HG02870 (cell line): ENCODE measurements around the gene VAT1L.

ENCODE experiments used
- ATAC-seq: cut with Tn5 transposase; IDR thresholded peaks from one replicate; pipeline ENCODE4 v1.9.1; 2021; ENCODE audit warnings: mild to moderate bottlenecking, moderate library complexity; ENCODE audit not compliant: unreplicated experiment

Gene VAT1L, protein sequence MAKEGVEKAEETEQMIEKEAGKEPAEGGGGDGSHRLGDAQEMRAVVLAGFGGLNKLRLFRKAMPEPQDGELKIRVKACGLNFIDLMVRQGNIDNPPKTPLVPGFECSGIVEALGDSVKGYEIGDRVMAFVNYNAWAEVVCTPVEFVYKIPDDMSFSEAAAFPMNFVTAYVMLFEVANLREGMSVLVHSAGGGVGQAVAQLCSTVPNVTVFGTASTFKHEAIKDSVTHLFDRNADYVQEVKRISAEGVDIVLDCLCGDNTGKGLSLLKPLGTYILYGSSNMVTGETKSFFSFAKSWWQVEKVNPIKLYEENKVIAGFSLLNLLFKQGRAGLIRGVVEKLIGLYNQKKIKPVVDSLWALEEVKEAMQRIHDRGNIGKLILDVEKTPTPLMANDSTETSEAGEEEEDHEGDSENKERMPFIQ

DNA sequence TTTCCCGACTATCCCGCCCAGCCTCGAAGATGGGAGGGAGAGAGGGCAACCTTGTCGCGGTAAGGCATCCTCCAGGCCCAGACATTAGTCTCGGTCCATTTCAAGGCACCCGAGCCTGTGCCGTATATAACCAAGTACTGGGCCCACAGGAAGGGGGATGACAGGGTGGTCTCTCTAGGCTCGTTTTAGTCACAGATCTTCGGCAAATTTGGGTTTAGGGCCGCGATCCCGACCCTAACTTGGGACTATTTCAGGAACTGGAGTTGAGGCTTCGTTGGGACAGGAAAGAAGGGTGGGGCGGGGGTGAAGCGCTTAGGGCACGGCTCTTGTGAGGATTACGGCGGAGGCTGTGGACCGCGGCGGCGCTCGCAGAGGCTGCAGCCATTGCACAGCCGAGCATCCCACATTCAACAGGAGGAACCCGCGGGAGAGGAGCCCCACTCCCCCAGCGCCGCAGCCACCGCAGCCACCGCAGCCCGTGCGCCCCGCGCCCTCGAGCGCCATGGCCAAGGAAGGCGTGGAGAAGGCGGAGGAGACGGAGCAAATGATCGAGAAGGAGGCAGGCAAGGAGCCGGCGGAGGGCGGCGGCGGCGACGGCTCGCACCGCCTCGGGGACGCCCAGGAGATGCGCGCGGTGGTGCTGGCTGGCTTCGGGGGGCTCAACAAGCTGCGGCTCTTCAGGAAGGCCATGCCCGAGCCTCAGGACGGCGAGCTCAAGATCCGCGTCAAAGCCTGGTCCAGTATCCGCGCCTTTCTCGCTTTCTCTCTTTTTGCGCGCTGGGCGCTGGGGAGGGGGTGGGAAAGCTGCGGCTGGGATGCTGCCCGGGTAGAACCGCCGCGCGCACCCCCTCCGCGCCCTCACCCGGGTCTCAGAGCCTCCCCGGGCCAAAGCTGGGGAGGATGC lies at the start of gene VAT1L:
TSS of gene VAT1L (plus strand) at position 384 of the 904 bp plus-strand sequence. CDS start at position 503, 119 bp downstream.
- ATAC-seq = no peak

DNA sequence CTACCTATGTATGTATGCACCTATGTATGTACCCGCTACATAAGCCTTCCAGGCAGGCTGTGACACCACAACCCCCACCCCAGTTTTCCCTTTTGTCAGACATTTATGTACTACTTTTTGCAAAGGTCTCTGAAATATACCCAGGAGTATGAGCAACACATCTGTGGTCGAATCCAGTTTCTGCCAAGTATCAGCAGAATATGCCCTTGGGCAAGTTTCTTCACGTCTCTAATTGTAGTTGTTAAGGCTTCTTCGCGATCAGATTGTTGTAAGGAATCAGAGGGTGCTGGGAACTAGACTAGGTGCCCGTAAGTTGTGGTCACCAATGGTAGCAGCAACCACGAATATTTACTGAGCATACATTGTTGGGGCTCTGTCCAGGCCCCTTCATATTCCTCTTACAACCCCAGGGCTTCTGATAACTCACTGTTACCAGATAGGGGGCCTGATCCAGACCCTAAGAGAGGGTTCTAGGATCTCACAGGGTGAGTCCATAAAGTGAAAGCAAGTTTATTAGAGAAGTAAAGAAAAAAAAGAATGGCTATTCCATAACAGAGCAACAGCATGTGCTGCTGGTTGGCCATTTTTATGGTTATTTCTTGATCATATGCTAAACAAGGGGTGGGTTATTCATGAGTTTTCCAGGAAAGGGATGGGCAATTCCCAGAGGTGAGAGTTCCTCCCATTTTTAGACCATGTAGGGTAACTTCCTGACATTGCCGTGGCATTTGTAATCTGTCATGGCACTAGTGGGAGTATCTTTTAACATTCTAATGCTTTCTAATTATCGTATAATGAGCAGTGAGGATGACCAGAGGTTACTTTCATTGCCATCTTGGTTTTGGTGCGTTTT lies 49.4 kb upstream of the VAT1L start:
- no peak for ATAC-seq

DNA sequence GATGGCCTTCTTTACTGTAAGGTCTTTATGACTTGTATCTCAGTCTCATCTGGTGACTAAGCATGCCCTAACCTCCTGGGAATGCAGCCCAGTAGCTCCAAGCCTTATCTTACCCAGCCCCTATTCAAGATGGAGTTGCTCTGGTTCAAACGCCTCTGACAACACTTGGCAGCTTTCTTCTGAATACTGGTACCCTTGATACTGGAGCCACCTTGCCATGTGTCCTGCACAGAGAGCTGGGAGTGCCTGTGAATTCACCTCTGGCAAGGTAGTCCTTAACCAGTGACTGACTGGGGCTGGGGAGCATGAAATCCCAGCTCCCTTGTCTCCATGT lies 48.8 kb upstream of the VAT1L start:
- no peak for ATAC-seq

DNA sequence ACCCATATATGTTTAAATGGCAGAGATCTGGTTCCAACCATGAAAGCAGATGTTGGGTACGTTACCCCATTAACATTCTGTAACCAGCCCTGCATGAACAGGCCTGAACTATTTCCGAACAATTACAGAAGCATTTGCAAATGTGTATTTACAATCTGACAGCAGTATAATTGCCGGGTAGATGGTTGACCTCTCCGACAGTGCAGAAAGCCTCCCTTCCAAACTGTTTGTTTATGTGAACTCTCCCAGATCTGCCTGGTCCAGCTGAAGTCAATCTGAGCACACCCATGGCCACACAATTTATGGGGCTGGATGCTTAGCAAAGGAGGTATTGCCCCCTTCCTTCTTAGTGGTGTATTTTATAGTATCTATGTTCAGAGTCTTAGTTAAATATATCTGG lies 44.2 kb upstream of the VAT1L start:
- ATAC-seq = no peak

DNA sequence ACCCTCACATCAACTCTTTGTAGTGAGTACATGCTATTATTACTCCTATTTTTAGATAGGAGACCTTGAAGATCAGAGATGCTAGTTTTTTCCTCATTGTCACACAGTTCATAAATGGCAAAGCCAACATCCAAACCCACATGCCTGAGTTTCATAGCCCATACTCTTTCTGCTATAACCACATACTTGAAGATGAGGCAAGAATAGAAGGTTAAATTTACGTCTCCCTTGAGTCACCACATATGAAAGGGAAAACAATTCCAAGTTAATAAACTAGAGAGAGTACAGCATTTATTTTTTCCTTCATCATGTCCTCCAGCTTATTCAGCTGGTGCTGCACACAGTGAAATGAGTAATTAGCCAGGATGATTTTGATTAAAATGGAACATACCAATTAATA lies 42.4 kb upstream of the VAT1L start:
- ATAC-seq = no peak

DNA sequence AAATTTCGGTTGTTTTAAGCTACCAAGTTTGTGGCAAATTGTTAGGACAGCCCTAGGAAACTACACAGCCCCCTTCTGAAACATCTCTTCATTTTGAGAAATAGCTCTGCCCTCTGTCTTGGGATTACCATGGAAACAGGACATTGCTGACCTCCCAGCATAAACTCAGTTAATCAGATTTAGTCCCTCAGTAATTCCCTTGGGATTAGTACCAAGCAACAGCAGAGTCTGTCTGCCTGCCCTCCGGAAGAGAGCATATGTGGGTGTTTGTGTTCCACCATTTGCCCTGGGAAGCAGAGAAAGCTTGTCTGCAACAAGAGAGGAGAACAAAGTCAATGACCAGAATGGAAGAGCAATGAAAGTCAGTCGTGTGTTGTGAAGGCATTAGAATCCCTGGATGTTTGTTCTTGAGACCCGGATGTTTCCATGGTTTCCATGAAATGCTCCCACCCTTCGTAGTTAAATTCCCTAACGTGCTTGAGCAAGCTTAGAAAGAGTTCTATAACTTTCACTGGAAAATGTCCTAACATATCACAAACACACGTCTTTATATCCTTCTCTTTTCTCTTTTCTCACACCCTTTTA lies 39.9 kb upstream of the VAT1L start:
- ATAC-seq = no peak

DNA sequence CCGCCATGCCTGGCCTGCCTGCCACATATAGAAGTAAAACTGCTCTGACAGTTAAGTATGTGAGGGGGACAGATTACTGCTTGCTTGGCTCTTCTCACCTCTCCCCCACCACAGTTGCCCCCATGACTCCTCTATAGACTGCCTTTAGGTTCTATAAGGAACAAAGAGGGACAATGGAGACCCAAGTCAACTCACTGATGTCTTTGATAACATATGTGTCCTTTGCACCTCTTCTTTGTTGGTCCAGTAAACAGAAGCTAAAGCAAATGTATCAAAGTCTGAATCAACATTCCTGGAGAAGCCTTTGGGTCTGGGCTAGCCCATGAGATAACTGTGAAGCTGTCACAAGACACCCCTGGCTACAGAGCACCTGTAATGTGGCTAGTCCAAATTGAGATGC lies 38.9 kb upstream of the VAT1L start:
- no peak for ATAC-seq

DNA sequence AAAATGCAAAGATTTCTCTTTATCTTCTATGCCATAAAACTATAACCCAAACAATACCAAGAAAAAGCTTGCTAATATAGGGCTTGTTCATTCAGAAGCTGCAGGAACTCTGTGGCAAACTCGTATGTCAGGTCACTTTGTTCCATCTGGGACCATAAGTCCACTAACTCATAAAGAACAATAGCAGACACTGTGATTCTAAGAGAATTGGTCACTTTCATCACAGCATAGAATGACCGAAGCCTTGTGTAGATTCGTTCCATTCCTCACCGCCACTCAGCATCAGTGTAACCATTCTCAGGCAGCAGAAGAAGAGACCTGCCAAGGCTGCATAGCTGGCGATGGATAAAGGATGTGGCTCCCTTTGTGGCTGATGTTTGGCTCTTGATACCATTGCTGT lies 30.3 kb upstream of the VAT1L start:
- no peak for ATAC-seq

DNA sequence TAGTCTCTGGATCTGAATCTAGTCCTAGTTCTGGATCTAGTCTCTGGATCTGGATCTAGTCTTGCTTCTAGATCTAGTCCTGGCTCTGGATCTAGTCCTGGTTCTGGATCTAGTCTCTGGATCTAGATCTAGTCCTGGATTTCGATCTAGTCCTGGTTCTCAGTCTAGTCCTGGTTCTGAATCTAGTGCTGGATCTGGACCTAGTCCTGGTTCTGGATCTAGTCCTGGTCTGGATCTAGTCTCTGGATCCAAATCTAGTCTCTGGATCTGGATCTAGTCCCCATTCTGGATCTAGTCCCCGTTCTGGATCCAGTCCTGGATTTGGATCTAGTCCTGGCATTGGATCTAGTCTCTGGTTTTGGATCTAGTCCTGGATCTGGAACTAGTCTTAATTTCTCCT lies 29.9 kb upstream of the VAT1L start:
- no peak for ATAC-seq

DNA sequence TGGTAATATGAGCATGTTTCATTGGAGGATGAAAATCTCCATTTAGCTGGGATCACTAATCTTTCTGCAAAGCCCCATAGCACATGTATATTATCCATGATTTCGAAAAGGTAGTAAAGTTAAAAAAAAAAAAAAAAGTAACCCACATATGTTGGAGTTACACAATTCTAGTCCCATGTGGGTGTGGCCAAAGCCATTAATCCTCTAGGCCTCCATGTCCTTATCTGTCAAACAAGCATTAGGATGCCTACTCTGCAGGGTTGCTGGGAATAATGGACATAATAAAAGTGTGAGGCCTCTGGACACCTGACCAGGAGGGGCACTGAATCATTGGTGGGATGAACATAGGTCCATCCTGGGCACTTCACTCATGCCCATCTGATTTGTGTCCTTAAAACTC lies 29.2 kb upstream of the VAT1L start:
- no peak for ATAC-seq

DNA sequence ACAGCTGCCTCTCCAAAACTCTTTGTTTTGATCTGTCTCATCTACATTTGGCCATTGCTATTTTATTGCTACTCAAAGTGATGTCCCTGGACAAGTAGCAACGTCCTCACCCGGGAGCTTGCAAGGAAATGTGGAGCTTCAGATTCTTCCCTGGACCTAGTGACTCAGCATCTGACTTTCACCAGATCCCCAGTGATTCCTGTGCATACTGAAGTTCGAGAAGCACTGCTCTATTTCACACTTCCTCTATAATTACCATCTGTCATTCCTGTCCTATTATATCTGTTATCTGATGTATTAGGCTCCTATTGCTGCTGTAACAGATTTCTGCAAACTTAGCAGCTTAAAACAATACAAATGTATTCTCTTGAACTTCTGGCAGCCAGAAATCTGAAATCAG lies 28.5 kb upstream of the VAT1L start:
- no peak for ATAC-seq

DNA sequence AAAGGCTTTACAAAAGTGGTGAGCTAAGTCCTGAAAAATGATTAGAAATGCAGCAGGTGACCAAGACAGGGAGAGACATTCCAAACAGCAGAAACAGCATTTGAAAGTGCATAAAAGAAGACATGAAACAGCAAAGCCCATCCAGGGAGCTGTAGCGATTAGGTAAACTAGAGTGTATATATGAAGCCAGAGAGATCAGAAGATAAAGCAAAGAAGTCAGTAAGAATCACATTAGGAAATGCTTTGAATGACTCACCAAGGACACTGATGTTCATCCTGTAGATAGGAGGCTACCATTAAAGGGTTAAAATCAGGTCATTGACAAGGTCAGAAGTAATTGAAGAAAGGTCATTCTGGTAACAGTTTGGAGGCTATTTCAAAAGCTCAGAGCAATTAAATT lies 27.6 kb upstream of the VAT1L start:
- ATAC-seq = no peak

DNA sequence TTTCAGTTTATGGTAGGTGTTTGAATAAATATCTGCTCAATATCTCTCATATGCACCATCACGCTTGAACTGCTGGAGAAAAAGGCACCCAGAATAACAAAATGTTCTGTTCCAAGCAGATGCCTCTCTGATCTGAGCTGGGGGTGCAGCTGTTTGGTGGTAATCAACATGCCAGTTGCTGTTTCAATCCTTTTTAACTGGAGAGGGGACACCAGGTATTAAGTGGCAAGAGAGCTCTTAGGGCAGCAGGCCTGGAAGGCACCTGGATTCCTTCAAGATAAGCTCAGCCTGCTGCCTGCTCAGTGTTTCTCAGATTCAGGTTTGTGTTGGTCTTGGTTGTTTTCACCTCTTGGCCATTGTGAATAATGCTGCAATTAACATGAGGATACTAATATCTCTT lies 27.2 kb upstream of the VAT1L start:
- ATAC-seq = no peak

DNA sequence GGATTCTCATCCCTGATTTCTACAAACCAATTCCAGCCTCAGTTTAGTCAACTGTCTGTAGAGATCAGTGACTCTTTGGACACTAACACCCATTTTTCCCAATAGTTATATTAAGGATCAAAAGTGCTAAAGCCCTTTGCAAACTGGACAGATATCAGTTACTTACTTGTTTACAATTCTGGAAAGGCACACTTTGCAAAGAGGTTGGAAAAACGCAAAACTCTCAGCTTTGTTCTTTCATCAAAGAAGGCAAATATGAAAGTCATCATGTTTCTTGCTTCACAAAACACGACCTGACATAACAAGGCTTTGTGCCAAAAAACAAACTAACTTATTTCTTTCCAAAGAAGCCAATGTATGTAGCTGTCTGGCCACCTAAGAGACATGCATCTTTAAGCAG lies 26.1 kb upstream of the VAT1L start:
- no peak for ATAC-seq

DNA sequence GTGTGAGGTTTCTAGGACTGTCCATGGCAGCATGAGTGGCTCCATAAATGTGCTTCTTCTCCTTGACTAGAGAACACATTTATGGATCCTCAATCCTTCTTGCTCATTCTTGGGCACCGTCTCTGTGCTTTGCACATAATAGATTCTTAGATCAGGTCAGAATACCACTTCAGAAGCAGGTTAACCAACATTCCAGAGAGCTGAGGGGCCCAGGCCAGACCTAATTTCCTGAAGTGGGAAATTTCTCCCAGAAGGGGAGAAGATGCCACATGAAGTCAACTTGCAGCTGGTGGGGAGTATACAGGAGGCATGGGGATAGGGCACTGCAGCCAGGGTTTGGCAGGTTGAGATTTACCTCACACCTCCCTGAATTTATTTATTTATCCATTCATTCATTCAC lies 24.4 kb upstream of the VAT1L start:
- ATAC-seq = no peak

DNA sequence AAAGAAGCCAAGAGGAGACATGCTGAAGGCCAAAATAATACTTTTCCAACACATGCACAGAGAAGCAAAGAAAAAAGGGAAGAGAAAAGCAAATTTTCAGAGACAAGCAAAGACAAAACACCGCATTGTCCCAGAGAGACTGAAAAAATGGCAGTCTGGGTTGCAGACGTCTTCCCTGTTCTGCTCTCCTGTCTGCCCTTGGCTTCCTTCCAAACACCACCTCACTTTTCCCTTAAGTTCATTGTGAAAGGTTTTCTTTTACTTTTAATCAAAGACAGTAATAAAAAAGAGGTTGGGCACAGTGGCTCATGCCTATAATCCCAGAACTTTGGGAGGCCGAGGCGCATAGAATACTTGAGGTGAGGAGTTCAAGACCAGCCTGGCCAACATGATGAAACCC lies 21.2 kb upstream of the VAT1L start:
- ATAC-seq = no peak

DNA sequence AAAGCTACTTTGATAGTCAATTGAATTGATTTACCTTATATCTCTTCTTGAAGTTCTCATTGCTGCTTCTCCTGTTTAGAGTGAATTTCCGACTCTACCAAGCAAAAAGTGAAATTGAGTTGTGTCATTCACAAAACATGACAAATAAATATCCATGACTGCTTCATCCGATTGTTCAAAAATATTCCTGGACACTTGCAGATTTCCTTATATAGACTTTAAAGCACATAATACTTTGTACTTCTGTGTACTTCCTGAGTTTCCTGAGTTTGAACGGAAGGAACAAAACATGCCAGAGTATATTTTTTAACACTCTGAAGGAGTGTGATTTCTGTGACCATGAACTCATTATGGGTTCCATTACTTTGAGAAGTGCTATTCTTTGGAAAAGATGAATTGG lies 20.5 kb upstream of the VAT1L start:
- no peak for ATAC-seq

DNA sequence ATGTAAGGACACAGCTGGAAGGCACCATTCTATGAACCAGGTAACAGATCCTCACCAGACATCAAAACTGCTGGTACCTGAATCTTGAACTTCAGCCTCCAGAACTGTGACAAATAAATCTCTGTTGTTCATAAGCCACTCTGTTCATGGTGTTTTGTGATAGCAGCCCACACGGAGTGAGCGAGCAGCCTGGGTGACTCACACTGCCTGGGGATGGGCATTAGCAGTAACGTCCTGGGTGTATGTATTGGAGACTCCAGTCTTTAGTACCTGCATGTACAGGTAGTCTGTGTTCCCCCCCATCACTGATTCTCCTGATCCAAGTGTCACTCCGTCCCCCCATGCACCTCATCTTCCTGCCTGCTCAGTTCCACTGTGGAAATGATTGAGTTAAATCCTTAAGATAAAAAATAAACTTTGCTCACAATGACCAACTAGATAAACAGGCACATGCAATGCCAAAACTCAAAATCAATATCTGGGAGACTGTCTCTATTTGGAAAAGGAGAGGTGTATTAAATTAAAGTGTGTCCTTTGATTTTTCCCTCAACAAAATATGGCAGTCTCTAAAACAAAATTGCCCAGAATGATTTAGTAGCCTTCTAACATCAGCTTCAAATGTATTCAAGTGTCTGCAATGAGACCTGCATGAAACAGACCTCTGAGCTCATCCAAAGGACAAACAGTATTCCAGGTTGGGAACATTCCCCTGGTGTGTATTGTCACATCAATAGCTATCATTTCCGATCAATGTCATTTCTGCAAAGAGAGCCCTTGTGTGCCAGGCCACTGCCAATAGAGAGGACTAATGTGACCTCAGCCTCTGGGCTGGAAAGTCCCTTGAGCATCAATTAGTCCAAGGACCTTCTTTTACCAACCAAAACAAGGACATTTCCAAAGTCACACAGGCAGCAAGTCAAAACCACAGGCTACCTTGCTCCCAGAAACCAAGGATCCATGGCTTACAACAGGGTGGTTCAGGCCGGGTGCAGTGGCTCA lies 12.2 kb upstream of the VAT1L start:
- ATAC-seq = no peak

DNA sequence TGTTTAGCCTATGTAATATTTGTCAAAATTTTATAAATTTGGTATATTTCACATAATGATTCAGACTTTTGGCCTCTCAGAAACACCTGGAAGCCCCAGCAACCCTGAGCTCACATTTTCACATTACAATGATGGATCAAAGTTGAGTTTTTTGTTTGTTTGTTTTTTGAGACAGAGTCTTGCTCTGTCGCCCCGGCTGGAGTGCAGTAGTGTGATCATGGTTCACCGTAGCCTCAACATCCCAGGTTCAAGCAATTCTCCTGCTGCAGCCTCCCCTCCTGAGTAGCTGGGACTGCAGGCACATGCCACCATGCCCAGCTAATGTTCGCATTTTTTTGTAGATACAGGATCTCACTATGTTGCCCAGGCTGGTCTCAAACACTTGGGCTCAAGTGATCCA lies 10.6 kb upstream of the VAT1L start:
- no peak for ATAC-seq

DNA sequence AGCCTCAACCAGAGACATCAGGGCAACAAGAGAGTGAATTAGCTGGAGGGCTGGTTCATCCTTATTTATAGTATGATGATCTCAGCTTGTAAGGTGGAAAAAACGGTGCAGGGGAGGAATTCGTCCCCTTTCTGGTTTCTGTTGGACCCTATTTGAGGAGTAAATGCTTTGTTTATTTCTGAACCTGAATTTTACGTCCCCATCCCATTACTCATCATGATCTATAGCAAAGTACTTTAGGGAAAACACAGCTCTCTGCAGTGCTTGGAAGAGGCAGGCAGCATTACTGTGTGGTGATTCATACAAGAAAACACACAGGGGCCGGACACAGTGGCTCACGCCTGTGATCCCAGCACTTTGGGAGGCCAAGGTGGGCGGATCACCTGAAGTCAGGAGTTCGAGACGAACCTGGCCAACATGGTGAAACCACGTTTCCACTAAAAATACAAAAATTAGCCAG lies 8.0 kb upstream of the VAT1L start:
- ATAC-seq = no peak
